ENCODE results near the gene AGAP1. TPM values are rescaled to one million over a fixed set of nuclear protein-coding genes. Genes with fewer than 3 reads are reported as not detected.

AGAP1 gene
- total RNA-seq, 4 donors from 2014 or later: 33.7 to 39.9 (median 35.6) TPM

GRCh38 chr2:235643680-235644511, 150.1 kb downstream of the AGAP1 start:
- Histone ChIP-seq H3K27ac (peak overlapping the region in 2 of 4 donors; percentile 31 to 44), H3K27me3 (no peaks in the 10 kb centered on the region), H3K4me3 (no peak overlapping the region), H3K36me3 (no peaks in the 10 kb centered on the region), H3K9me3 (no peaks in the 10 kb centered on the region), H3K4me1 (peaks cover 0 to 53% (median 32%) of the 10 kb centered on the region in 4 donors)
- DNase-seq (ENCODE audit: low spot score in 2 of 2): peak in 1 of 2 donors; percentile 25
- 69 to 72% methylated on average over 16 of the region's 16 CpGs for WGBS, 2 donors
- TF ChIP-seq EP300 (IDR thresholded peaks at IDR 0.05) (no peak), POLR2A (IDR thresholded peaks at IDR 0.05) (no peak), CTCF (IDR thresholded peaks at IDR 0.05) (no peak)

- peaks cover 0 to 19% (median 1%) of the 10 kb centered on the region in 4 donors for H3K4me1 ChIP-seq
- no peak for DNase-seq (ENCODE audit: low spot score in 2 of 2)
Observed at GRCh38 chr2:235647264-235647663, 153.4 kb downstream of the AGAP1 start.

GRCh38 chr2:235647877-235648276, 154.0 kb downstream of the AGAP1 start:
- no peaks in the 10 kb centered on the region for H3K9me3 ChIP-seq
- no peak overlapping the region for H3K4me3 ChIP-seq
- DNase-seq (ENCODE audit: low spot score in 2 of 2): no peak
- no peaks in the 10 kb centered on the region for H3K36me3 ChIP-seq
- 57 to 62% methylated on average over 3 of the region's 3 CpGs for WGBS, 2 donors
- no peaks in the 10 kb centered on the region for H3K27me3 ChIP-seq
- peaks cover 0 to 13% (median 0%) of the 10 kb centered on the region in 4 donors for H3K4me1 ChIP-seq
- TF ChIP-seq POLR2A (IDR thresholded peaks at IDR 0.05) (no peak), CTCF (IDR thresholded peaks at IDR 0.05) (no peak), EP300 (IDR thresholded peaks at IDR 0.05) (no peak)
- no peak overlapping the region for H3K27ac ChIP-seq

More at GRCh38 chr2:235647264-235647663, 153.4 kb downstream of the AGAP1 start:
- TF ChIP-seq CTCF (IDR thresholded peaks at IDR 0.05) (no peak), POLR2A (IDR thresholded peaks at IDR 0.05) (no peak), EP300 (IDR thresholded peaks at IDR 0.05) (no peak)
- Histone ChIP-seq H3K4me3 (no peak overlapping the region), H3K27me3 (no peaks in the 10 kb centered on the region), H3K9me3 (no peaks in the 10 kb centered on the region), H3K36me3 (no peaks in the 10 kb centered on the region), H3K27ac (no peak overlapping the region)
- 87 to 89% methylated on average over 6 of the region's 6 CpGs for WGBS, 2 donors

GRCh38 chr2:235649418-235649817, 155.6 kb downstream of the AGAP1 start:
- WGBS, 2 donors: 81 to 92% methylated on average over 7 to 9 of the region's 9 CpGs
- no peaks in the 10 kb centered on the region for H3K36me3 ChIP-seq
- H3K9me3 ChIP-seq: no peaks in the 10 kb centered on the region
- DNase-seq (ENCODE audit: low spot score in 2 of 2): no peak
- no peaks in the 10 kb centered on the region for H3K27me3 ChIP-seq
- H3K4me3 ChIP-seq: no peak overlapping the region
- H3K4me1 ChIP-seq: peaks cover 0 to 6% (median 0%) of the 10 kb centered on the region in 4 donors
- H3K27ac ChIP-seq: no peak overlapping the region
- TF ChIP-seq POLR2A (IDR thresholded peaks at IDR 0.05) (no peak), EP300 (IDR thresholded peaks at IDR 0.05) (no peak), CTCF (IDR thresholded peaks at IDR 0.05) (no peak)

GRCh38 chr2:235651643-235652042, 157.8 kb downstream of the AGAP1 start:
- WGBS, 2 donors: 83 to 85% methylated on average over 7 of the region's 7 CpGs
- H3K36me3 ChIP-seq: no peaks in the 10 kb centered on the region
- peaks cover 0 to 16% (median 0%) of the 10 kb centered on the region in 4 donors for H3K4me1 ChIP-seq
- TF ChIP-seq POLR2A (IDR thresholded peaks at IDR 0.05) (no peak), EP300 (IDR thresholded peaks at IDR 0.05) (no peak), CTCF (IDR thresholded peaks at IDR 0.05) (no peak)
- no peak for DNase-seq (ENCODE audit: low spot score in 2 of 2)
- H3K27me3 ChIP-seq: no peaks in the 10 kb centered on the region
- no peak overlapping the region for H3K4me3 ChIP-seq
- H3K27ac ChIP-seq: no peak overlapping the region
- H3K9me3 ChIP-seq: no peaks in the 10 kb centered on the region
